GM19372 (cell line): ENCODE measurements around the gene MAFB.
"Not testable (repeated sequence)": the region's sequence is repeated elsewhere in the genome, so short reads cannot be mapped to it uniquely, and the experiment has no call there.

Source experiments
- ATAC-seq: cut with Tn5 transposase; IDR thresholded peaks from one replicate; pipeline ENCODE4 v1.9.1; 2021; ENCODE audit warnings: mild to moderate bottlenecking, low read depth, moderate library complexity; ENCODE audit not compliant: unreplicated experiment

The MAFB gene

GRCh38 chr20:40689100-40689942 is at the start of gene MAFB:
TSS of gene MAFB (minus strand) at chr20:40689236. CDS start at chr20:40688850, 386 bp downstream.
- peak; percentile 60 for ATAC-seq

GRCh38 chr20:40736468-40736867 is 47.4 kb upstream of the MAFB start:
- ATAC-seq: not testable (repeated sequence)

GRCh38 chr20:40728996-40729395 is 40.0 kb upstream of the MAFB start:
- no peak for ATAC-seq

DNA sequence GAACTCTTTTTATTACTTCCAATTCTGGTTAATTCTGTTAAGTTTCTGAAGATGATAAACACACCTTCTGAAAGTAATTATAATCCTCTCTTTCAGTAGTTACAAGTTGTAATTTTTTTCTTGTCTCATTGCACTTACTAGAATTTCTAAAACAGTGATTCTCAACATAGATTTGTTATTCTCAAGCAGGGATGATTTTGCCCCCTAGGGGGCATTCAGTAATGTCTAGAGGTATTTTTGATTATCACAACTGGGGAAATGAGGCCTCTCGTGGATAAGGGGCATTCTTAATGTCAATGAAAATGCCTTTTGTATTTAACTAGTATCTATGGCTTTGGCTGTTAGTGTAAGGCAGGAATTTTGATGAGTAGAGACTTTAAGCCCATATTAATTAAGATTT is 39.4 kb upstream of the MAFB start:
- ATAC-seq: no peak

- ATAC-seq: no peak
Measured at GRCh38 chr20:40727960-40728359, 38.9 kb upstream of the MAFB start.

- no peak for ATAC-seq
Measured at GRCh38 chr20:40726776-40727175, 37.7 kb upstream of the MAFB start.

GRCh38 chr20:40724566-40724965 is 35.5 kb upstream of the MAFB start:
- no peak for ATAC-seq

- ATAC-seq: no peak
Measured at GRCh38 chr20:40720826-40721225, 31.8 kb upstream of the MAFB start.

GRCh38 chr20:40720099-40720498 is 31.1 kb upstream of the MAFB start:
- no peak for ATAC-seq

GRCh38 chr20:40718982-40719729 is 30.1 kb upstream of the MAFB start:
- no peak for ATAC-seq

- no peak for ATAC-seq
Measured at GRCh38 chr20:40718214-40718977, 29.4 kb upstream of the MAFB start.

DNA sequence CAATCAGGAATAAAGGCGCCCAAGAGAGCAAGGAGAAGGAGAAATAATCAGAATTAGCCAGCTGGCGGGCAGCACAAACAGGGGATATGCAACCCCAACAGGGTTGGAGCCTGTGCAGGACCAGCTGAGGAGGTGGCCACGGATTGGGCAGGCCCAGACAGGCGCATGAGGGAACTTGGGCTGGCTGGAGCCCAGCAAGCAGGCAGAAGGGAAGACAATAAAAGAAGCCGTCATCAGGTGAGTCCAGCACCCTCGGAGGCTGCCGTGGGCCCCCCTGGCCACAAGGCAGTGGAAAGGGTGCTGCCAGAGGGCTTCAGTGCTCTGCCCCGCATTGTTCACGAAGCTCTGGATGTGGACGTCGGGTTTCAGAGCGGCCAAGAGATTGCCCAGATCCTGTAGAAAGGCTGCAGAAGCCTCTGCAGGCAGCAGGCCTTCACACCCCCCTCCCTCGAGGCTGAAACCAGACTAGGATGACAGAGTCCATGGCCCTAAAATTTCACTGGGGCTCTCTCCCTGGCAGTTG is 28.4 kb upstream of the MAFB start:
- ATAC-seq: no peak

DNA sequence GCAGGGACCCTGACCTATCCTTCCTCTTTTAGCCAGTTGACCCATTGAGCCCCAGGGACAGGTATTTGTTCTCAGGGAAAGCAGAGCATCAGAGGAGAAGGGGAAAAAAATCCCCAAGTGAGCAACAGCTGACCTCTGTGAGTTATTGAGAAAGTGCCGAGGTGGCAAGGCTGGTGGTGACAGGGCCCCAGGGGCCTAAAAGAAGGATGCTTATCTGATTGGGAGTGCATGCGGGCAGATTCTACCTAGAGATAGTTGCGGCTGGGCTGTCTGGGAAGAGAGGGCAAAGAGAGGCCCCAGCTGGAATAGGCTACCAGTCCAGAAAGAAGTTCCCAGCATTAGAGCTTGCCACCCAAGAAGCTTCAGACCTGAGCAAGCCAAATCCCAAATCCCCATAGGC is 26.5 kb upstream of the MAFB start:
- ATAC-seq: no peak

DNA sequence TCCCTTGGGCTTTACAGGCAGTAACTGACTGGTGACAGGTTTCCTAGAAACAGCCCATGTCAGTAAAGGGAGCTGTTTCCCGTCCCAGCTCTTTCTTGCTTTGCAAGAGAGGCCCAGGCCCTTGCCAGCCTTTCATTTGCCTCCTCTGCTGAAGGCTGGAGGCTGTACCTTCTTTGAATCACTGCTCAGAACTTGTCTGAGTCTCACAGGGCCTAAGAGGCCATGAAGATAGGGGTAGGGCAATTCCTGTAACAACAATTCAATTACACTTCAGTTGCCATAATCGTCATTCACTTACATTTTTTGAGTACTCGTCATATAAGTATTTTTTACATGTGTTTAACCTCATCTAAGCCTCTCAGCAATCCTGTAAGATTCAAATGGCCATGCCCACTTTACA is 25.9 kb upstream of the MAFB start:
- no peak for ATAC-seq

- no peak for ATAC-seq
Measured at GRCh38 chr20:40714109-40714508, 25.1 kb upstream of the MAFB start.

DNA sequence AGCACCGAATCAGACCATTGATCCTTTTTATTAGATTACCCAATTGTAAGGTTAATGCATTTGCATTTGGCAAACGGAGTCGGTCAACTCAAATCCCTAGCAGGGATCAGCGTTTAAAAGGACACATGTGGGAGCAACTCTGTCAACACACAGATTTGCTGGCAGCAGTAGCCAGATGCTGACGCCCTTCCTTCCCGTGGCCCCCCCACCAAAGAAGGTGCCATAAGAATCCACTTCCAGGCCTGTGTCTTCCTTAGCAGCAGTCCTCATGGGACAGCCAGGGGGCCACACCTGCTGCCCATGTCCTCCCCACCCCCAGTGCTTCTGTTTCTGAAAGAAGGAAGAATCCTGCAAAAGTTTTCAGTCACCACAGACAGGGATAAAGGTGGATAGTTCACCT is 24.5 kb upstream of the MAFB start:
- no peak for ATAC-seq

GRCh38 chr20:40711079-40711478 is 22.0 kb upstream of the MAFB start:
- no peak for ATAC-seq

GRCh38 chr20:40710603-40711002 is 21.6 kb upstream of the MAFB start:
- no peak for ATAC-seq

GRCh38 chr20:40706977-40707582 is 18.0 kb upstream of the MAFB start:
- no peak for ATAC-seq

DNA sequence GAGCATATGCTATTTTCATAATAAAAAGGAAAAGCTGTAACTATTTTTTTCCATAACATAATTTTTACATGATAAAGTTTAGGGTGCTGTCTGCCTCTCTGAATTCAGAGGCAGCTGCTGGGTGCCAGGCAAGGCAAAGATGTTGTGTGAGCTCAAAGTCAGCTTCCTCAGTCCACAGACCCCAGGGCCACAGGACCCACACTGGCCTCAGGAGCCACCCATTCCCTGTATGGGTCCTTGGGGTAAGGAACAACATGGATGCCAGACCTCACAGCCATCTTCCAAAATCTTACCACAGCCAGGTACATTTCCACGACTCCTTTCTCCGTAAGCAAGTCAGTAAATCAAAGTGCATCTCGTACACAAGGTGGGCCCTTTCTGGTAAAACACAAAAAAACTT is 16.4 kb upstream of the MAFB start:
- ATAC-seq: no peak
